Measurements from ENCODE around the gene GJB4.

DNA sequence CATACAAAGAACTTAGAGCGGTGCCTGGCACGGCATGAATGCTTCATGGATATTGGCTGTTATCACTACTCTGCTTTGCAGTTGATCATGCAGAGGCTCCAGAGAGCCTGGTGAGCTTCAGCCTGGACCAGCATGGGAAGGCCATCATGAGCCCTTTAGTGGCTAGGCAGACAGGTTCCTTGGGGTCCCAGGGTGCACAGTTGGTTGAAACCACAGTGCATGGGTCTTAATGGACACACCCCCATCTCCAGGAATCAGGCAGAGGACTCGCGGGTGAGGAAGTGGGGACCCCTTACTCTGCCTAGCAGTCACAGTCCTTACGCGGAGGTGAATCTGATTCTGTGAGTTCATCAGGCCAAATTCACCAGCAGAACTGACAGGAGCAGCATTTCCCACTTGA lies 3.6 kb upstream of the GJB4 start:
- no peak for TF ChIP-seq RAD21 (conservative IDR thresholded peaks at IDR 0.05)
- TF ChIP-seq TAF1 (IDR thresholded peaks at IDR 0.05; ENCODE audit: low read depth): no peak
- TF ChIP-seq, protein P1, sequence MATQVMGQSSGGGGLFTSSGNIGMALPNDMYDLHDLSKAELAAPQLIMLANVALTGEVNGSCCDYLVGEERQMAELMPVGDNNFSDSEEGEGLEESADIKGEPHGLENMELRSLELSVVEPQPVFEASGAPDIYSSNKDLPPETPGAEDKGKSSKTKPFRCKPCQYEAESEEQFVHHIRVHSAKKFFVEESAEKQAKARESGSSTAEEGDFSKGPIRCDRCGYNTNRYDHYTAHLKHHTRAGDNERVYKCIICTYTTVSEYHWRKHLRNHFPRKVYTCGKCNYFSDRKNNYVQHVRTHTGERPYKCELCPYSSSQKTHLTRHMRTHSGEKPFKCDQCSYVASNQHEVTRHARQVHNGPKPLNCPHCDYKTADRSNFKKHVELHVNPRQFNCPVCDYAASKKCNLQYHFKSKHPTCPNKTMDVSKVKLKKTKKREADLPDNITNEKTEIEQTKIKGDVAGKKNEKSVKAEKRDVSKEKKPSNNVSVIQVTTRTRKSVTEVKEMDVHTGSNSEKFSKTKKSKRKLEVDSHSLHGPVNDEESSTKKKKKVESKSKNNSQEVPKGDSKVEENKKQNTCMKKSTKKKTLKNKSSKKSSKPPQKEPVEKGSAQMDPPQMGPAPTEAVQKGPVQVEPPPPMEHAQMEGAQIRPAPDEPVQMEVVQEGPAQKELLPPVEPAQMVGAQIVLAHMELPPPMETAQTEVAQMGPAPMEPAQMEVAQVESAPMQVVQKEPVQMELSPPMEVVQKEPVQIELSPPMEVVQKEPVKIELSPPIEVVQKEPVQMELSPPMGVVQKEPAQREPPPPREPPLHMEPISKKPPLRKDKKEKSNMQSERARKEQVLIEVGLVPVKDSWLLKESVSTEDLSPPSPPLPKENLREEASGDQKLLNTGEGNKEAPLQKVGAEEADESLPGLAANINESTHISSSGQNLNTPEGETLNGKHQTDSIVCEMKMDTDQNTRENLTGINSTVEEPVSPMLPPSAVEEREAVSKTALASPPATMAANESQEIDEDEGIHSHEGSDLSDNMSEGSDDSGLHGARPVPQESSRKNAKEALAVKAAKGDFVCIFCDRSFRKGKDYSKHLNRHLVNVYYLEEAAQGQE (IDR thresholded peaks at IDR 0.05; ENCODE audit: borderline replicate concordance): no peak
- TF ChIP-seq, protein P2, sequence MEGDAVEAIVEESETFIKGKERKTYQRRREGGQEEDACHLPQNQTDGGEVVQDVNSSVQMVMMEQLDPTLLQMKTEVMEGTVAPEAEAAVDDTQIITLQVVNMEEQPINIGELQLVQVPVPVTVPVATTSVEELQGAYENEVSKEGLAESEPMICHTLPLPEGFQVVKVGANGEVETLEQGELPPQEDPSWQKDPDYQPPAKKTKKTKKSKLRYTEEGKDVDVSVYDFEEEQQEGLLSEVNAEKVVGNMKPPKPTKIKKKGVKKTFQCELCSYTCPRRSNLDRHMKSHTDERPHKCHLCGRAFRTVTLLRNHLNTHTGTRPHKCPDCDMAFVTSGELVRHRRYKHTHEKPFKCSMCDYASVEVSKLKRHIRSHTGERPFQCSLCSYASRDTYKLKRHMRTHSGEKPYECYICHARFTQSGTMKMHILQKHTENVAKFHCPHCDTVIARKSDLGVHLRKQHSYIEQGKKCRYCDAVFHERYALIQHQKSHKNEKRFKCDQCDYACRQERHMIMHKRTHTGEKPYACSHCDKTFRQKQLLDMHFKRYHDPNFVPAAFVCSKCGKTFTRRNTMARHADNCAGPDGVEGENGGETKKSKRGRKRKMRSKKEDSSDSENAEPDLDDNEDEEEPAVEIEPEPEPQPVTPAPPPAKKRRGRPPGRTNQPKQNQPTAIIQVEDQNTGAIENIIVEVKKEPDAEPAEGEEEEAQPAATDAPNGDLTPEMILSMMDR (IDR thresholded peaks at IDR 0.05; ENCODE audit: poor library complexity, severe bottlenecking): no peak
